DLD1 (cell line): ENCODE results near the gene POLR3B.
"Not testable (repeated sequence)": the region's sequence is repeated elsewhere in the genome, so short reads cannot be mapped to it uniquely, and the experiment has no call there.

ENCODE experiments used
- in situ Hi-C: cut with HindIII; loops from 2 replicates; pipeline ENCODE4 v1.10.0; 2017; ENCODE audit warnings: low sequenced_read_pairs

The POLR3B gene

GRCh38 chr12:106459124-106459523 is 101.6 kb downstream of the POLR3B start:
- in situ Hi-C loops: no loop called here

- in situ Hi-C loops: no loop called here
These were observed 102.0 kb downstream of the POLR3B start for GRCh38 chr12:106459534-106459933.

- in situ Hi-C loops: no loop called here
These were observed 104.2 kb downstream of the POLR3B start for GRCh38 chr12:106461730-106462129.

- in situ Hi-C loops: not testable (repeated sequence)
These were observed 108.1 kb downstream of the POLR3B start for GRCh38 chr12:106465605-106466004.

GRCh38 chr12:106475662-106476061 is 118.1 kb downstream of the POLR3B start:
- in situ Hi-C loops: not testable (repeated sequence)

- in situ Hi-C loops: not testable (repeated sequence)
These were observed 120.1 kb downstream of the POLR3B start for GRCh38 chr12:106477627-106478026.

GRCh38 chr12:106480251-106480650 is 122.7 kb downstream of the POLR3B start:
- in situ Hi-C loops: no loop called here

- in situ Hi-C loops: no loop called here
These were observed 123.7 kb downstream of the POLR3B start for GRCh38 chr12:106481246-106481645.

- in situ Hi-C loops: no loop called here
These were observed 130.1 kb downstream of the POLR3B start for GRCh38 chr12:106487664-106488063.

- in situ Hi-C loops: no loop called here
These were observed 131.3 kb downstream of the POLR3B start for GRCh38 chr12:106488884-106489283.

- in situ Hi-C loops: no loop called here
These were observed 132.7 kb downstream of the POLR3B start for GRCh38 chr12:106490264-106490663.

GRCh38 chr12:106492857-106493256 is 135.3 kb downstream of the POLR3B start:
- in situ Hi-C loops: no loop called here

GRCh38 chr12:106493531-106493930 is 136.0 kb downstream of the POLR3B start:
- in situ Hi-C loops: no loop called here

- in situ Hi-C loops: no loop called here
These were observed 137.9 kb downstream of the POLR3B start for GRCh38 chr12:106495354-106495965.

- in situ Hi-C loops: no loop called here
These were observed 140.5 kb downstream of the POLR3B start for GRCh38 chr12:106498056-106498455.

GRCh38 chr12:106499628-106500027 is 142.1 kb downstream of the POLR3B start:
- in situ Hi-C loops: no loop called here

GRCh38 chr12:106506691-106507090 is 149.1 kb downstream of the POLR3B start:
- in situ Hi-C loops: no loop called here

- in situ Hi-C loops: no loop called here
These were observed 151.4 kb downstream of the POLR3B start for GRCh38 chr12:106508966-106509365.

GRCh38 chr12:106511365-106511764 is 153.8 kb downstream of the POLR3B start:
- in situ Hi-C loops: no loop called here

- in situ Hi-C loops: no loop called here
These were observed 159.8 kb downstream of the POLR3B start for GRCh38 chr12:106517314-106517713.

- in situ Hi-C loops: no loop called here
These were observed 162.1 kb downstream of the POLR3B start for GRCh38 chr12:106519607-106520021.

GRCh38 chr12:106521901-106522300 is 164.4 kb downstream of the POLR3B start:
- in situ Hi-C loops: no loop called here

- in situ Hi-C loops: no loop called here
These were observed 165.2 kb downstream of the POLR3B start for GRCh38 chr12:106522708-106523107.
